SK-N-SH treated with all-trans-retinoic acid at 6 μM for 48 hours (cell line): ENCODE results near the gene HM13.
A peak's percentile ranks its signal among the peaks of the same experiment; 100 is the strongest.

Experiments used
- ATAC-seq: fragments of 200-7000 bp; cut with Tn5 transposase; 3 replicates; pipeline ENCODE4 v1.9.1; 2020; ENCODE audit warnings: mild to moderate bottlenecking, moderate library complexity
- ARNTL ChIP-seq: fragments of 450-650 bp; formaldehyde crosslinking; IDR thresholded peaks from 2 replicates; pipeline ENCODE4 v1.5.0; 2020; ENCODE audit warnings: low read depth, mild to moderate bottlenecking, moderate library complexity, borderline replicate concordance
- BACH2 ChIP-seq: fragments of 250-450 bp; sonication (Bioruptor Pico); IDR thresholded peaks from 2 replicates; pipeline ENCODE4 v1.9.0; 2021; ENCODE audit warnings: mild to moderate bottlenecking, borderline replicate concordance
- CREB5 ChIP-seq: fragments of 250-450 bp; sonication (Bioruptor Pico); IDR thresholded peaks from 2 replicates; pipeline ENCODE4 v1.5.1; 2020; ENCODE audit warnings: low read depth, mild to moderate bottlenecking, moderate library complexity
- CSDC2 ChIP-seq: fragments of 250-450 bp; sonication (Bioruptor Pico); IDR thresholded peaks from 2 replicates; pipeline ENCODE4 v1.5.0; 2020; ENCODE audit warnings: mild to moderate bottlenecking, moderate library complexity
- CSRNP3 ChIP-seq: fragments of 250-450 bp; sonication (Bioruptor Pico); IDR thresholded peaks from 2 replicates; pipeline ENCODE4 v1.5.1; 2021; ENCODE audit warnings: mild to moderate bottlenecking, moderate library complexity
- ESRRG ChIP-seq: fragments of 250-450 bp; sonication (Bioruptor Pico); IDR thresholded peaks from 2 replicates; pipeline ENCODE4 v1.6.1; 2021; ENCODE audit warnings: mild to moderate bottlenecking
- GLIS3 ChIP-seq: fragments of 250-450 bp; sonication (Bioruptor Pico); IDR thresholded peaks from 2 replicates; pipeline ENCODE4 v1.5.0; 2020; ENCODE audit warnings: mild to moderate bottlenecking, moderate library complexity
- ISL1 ChIP-seq: fragments of 250-450 bp; sonication (Bioruptor Pico); IDR thresholded peaks from 2 replicates; pipeline ENCODE4 v2.1.2; 2022; ENCODE audit warnings: mild to moderate bottlenecking, moderate library complexity
- OSR1 ChIP-seq: fragments of 250-450 bp; sonication (Bioruptor Pico); IDR thresholded peaks from 2 replicates; pipeline ENCODE4 v1.8.0; 2022; ENCODE audit warnings: moderate library complexity, mild to moderate bottlenecking, inconsistent platforms
- PATZ1 ChIP-seq: fragments of 250-450 bp; sonication (Bioruptor Pico); IDR thresholded peaks from 2 replicates; pipeline ENCODE4 v1.8.0; 2020; ENCODE audit warnings: mild to moderate bottlenecking, moderate library complexity, borderline replicate concordance
- POU6F1 ChIP-seq: fragments of 250-450 bp; sonication (Bioruptor Pico); IDR thresholded peaks from 2 replicates; pipeline ENCODE4 v1.8.0; 2021; ENCODE audit warnings: low read depth, mild to moderate bottlenecking, moderate library complexity, borderline replicate concordance
- PPARA ChIP-seq: fragments of 250-450 bp; sonication (Bioruptor Pico); IDR thresholded peaks from 2 replicates; pipeline ENCODE4 v1.5.0; 2020; ENCODE audit warnings: mild to moderate bottlenecking, borderline replicate concordance
- RARB ChIP-seq: fragments of 250-450 bp; sonication (Bioruptor Pico); IDR thresholded peaks from 2 replicates; pipeline ENCODE4 v1.8.0; 2021; ENCODE audit warnings: mild to moderate bottlenecking, moderate library complexity
- SNAI2 ChIP-seq: fragments of 250-450 bp; sonication (Bioruptor Pico); IDR thresholded peaks from 2 replicates; pipeline ENCODE4 v1.5.0; 2020; ENCODE audit warnings: mild to moderate bottlenecking, moderate library complexity
- TCF4 ChIP-seq: fragments of 250-450 bp; sonication (Bioruptor Pico); IDR thresholded peaks from 2 replicates; pipeline ENCODE4 v1.8.0; 2021; ENCODE audit warnings: mild to moderate bottlenecking, moderate library complexity, borderline replicate concordance
- TOX ChIP-seq: fragments of 250-450 bp; sonication (Bioruptor Pico); IDR thresholded peaks from 2 replicates; pipeline ENCODE4 v1.8.0; 2021; ENCODE audit warnings: mild to moderate bottlenecking, moderate library complexity, borderline replicate concordance
- TSHZ2 ChIP-seq: fragments of 250-450 bp; sonication (Bioruptor Pico); IDR thresholded peaks from 2 replicates; pipeline ENCODE4 v1.5.0; 2020; ENCODE audit warnings: mild to moderate bottlenecking, moderate library complexity
- ZC3H10 ChIP-seq: fragments of 250-450 bp; sonication (Bioruptor Pico); IDR thresholded peaks from 2 replicates; pipeline ENCODE4 v1.5.1; 2021; ENCODE audit warnings: mild to moderate bottlenecking, moderate library complexity
- ZFP3 ChIP-seq: fragments of 250-450 bp; sonication (Bioruptor Pico); IDR thresholded peaks from 2 replicates; pipeline ENCODE4 v1.5.0; 2020; ENCODE audit warnings: mild to moderate bottlenecking, moderate library complexity
- ZNF565 ChIP-seq: fragments of 450-650 bp; formaldehyde crosslinking; conservative IDR thresholded peaks from 2 replicates; pipeline ENCODE4 v1.5.0; 2020; ENCODE audit warnings: low read depth, mild to moderate bottlenecking, moderate library complexity
- ZNF70 ChIP-seq: fragments of 450-650 bp; formaldehyde crosslinking; IDR thresholded peaks from 2 replicates; pipeline ENCODE4 v1.5.0; 2020; ENCODE audit warnings: mild to moderate bottlenecking, moderate library complexity
- ZNF8 ChIP-seq: fragments of 450-650 bp; formaldehyde crosslinking; IDR thresholded peaks from 2 replicates; pipeline ENCODE4 v1.5.0; 2020; ENCODE audit warnings: mild to moderate bottlenecking, moderate library complexity

Gene HM13

GRCh38 chr20:31568041-31568731 is 53.9 kb downstream of the HM13 start:
- 0 out of 3 replicates have a peak, but pooled peaks have one; percentile 0 for ATAC-seq
- TF ChIP-seq SNAI2 (CRISPR knock-in tag) (no peak), ISL1 (CRISPR knock-in tag) (no peak), CSDC2 (CRISPR knock-in tag) (no peak), ZC3H10 (CRISPR knock-in tag) (no peak), ZNF8 (CRISPR knock-in tag) (no peak), PPARA (CRISPR knock-in tag) (no peak), OSR1 (CRISPR knock-in tag) (no peak), BACH2 (CRISPR knock-in tag) (no peak), TOX (no peak), GLIS3 (CRISPR knock-in tag) (no peak), POU6F1 (no peak), ARNTL (CRISPR knock-in tag) (no peak), TCF4 (CRISPR knock-in tag) (no peak), ESRRG (CRISPR knock-in tag) (no peak), RARB (no peak), ZNF70 (CRISPR knock-in tag) (no peak), ZFP3 (CRISPR knock-in tag) (no peak), CREB5 (CRISPR knock-in tag) (no peak)

GRCh38 chr20:31568773-31569162 is 54.5 kb downstream of the HM13 start:
- peak; percentile 1; the same call in 2 of the 3 replicates for ATAC-seq

GRCh38 chr20:31569163-31570020 is 55.1 kb downstream of the HM13 start:
- ATAC-seq, result peak; percentile 28
- TF ChIP-seq TSHZ2 (CRISPR knock-in tag) (no peak; the same call in none of the 2 replicates), POU6F1 (no peak), PATZ1 (CRISPR knock-in tag) (no peak), TOX (no peak), GLIS3 (CRISPR knock-in tag) (no peak), SNAI2 (CRISPR knock-in tag) (no peak), ARNTL (CRISPR knock-in tag) (0 out of 2 replicates have a peak, but pooled peaks have one; percentile 57), ZC3H10 (CRISPR knock-in tag) (no peak), ZFP3 (CRISPR knock-in tag) (no peak), BACH2 (CRISPR knock-in tag) (no peak), ESRRG (CRISPR knock-in tag) (no peak), OSR1 (CRISPR knock-in tag) (no peak), ZNF70 (CRISPR knock-in tag) (peak; percentile 60; the same call in 1 of the 2 replicates), RARB (no peak), ZNF8 (CRISPR knock-in tag) (no peak), TCF4 (CRISPR knock-in tag) (no peak), CSRNP3 (CRISPR knock-in tag) (peak; percentile 30; the same call in 1 of the 2 replicates), ISL1 (CRISPR knock-in tag) (no peak), PPARA (CRISPR knock-in tag) (no peak), CSDC2 (CRISPR knock-in tag) (peak; percentile 84; the same call in 1 of the 2 replicates), ZNF565 (0 out of 2 replicates have a peak, but pooled peaks have one; percentile 64)

More at GRCh38 chr20:31568773-31569162, 54.5 kb downstream of the HM13 start:
- TF ChIP-seq SNAI2 (CRISPR knock-in tag), result no peak
- 0 out of 2 replicates have a peak, but pooled peaks have one; percentile 14 for TF ChIP-seq TCF4 (CRISPR knock-in tag)
- TF ChIP-seq PPARA (CRISPR knock-in tag), result no peak
- peak; percentile 48; the same call in 1 of the 2 replicates for TF ChIP-seq CSDC2 (CRISPR knock-in tag)
